HepG2 (cell line): Measurements from ENCODE around the gene MTMR4. TPM values are rescaled to one million over a fixed set of nuclear protein-coding genes. Genes with fewer than 3 reads are reported as not detected.

Experiments used
- ATF7 ChIP-seq, 2 experiments: fragments of 450-650 bp in 1 of 2; sonication (generic) in 1 of 2; formaldehyde crosslinking in 1 of 2; IDR thresholded peaks; 2 replicates each; pipeline versions ENCODE4 v1.4.0 to v1.6.1; 2016 to 2020; ENCODE audit warnings: antibody characterized with exemption in 1 of 2, mild to moderate bottlenecking in 1 of 2, missing genetic modification reagents in 1 of 2
- CC2D1A ChIP-seq: sonication (generic); formaldehyde crosslinking; IDR thresholded peaks from 2 replicates; pipeline ENCODE4 v1.8.1; 2023; ENCODE audit warnings: mild to moderate bottlenecking, missing genetic modification reagents
- HHEX ChIP-seq: IDR thresholded peaks from 2 replicates; pipeline ENCODE4 v1.6.1; 2016; ENCODE audit warnings: control low read depth
- MXI1 ChIP-seq: IDR thresholded peaks from 3 replicates; pipeline ENCODE4 v1.6.1; 2012; ENCODE audit warnings: low read depth, low read length, inconsistent platforms, borderline replicate concordance
- PHB2 ChIP-seq: fragments of 450-650 bp; IDR thresholded peaks from 2 replicates; pipeline ENCODE4 v1.6.1; 2018; ENCODE audit not compliant: partially characterized antibody
- RXRA ChIP-seq: sonication (generic); formaldehyde crosslinking; IDR thresholded peaks from 2 replicates; pipeline ENCODE4 v1.5.1; 2020; ENCODE audit warnings: missing genetic modification reagents
- ZNF121 ChIP-seq: sonication (generic); formaldehyde crosslinking; IDR thresholded peaks from 2 replicates; pipeline ENCODE4 v1.5.0; 2020; ENCODE audit warnings: mild to moderate bottlenecking, missing genetic modification reagents
- ZNF232 ChIP-seq: sonication (generic); formaldehyde crosslinking; IDR thresholded peaks from 2 replicates; pipeline ENCODE4 v1.4.0; 2020; ENCODE audit warnings: missing genetic modification reagents, borderline replicate concordance
- ZNF619 ChIP-seq: sonication (generic); formaldehyde crosslinking; IDR thresholded peaks from 2 replicates; pipeline ENCODE4 v1.4.0; 2020; ENCODE audit warnings: mild to moderate bottlenecking, missing genetic modification reagents
- ZNF670 ChIP-seq: sonication (generic); formaldehyde crosslinking; IDR thresholded peaks from 2 replicates; pipeline ENCODE4 v1.8.0; 2022; ENCODE audit warnings: mild to moderate bottlenecking, missing genetic modification reagents, borderline replicate concordance
- ZNF674 ChIP-seq: sonication (generic); formaldehyde crosslinking; IDR thresholded peaks from 2 replicates; pipeline ENCODE4 v1.5.0; 2020; ENCODE audit warnings: low read depth, mild to moderate bottlenecking, missing genetic modification reagents
- ZNF839 ChIP-seq: sonication (generic); formaldehyde crosslinking; IDR thresholded peaks from 2 replicates; pipeline ENCODE4 v1.4.0; 2020; ENCODE audit warnings: missing genetic modification reagents, mild to moderate bottlenecking, borderline replicate concordance
- ZNF850 ChIP-seq: sonication (generic); formaldehyde crosslinking; conservative IDR thresholded peaks from 2 replicates; pipeline ENCODE4 v1.9.0; 2021; ENCODE audit warnings: mild to moderate bottlenecking, missing genetic modification reagents
- polyA plus RNA-seq, 8 experiments: library from polyadenylated mRNA; depleted of rRNA in 3 of 8; stranded (reverse) in 7 of 8; unstranded in 1 of 8; fragments of >200 nt; fragmentation: Illumina TruSeq in 4 of 8; extraction: Trizol in 4 of 8; gene quantifications; 2 replicates each; pipeline versions ENCODE4 v1.2.1 to v1.2.3, GENCODE V29; 2011 to 2016; ENCODE audit warnings: low read depth in 4 of 8, missing spikeins in 1 of 8, mixed read lengths in 1 of 8; ENCODE audit not compliant: insufficient read depth in 1 of 8
- total RNA-seq, 5 experiments: library from RNA; depleted of rRNA; stranded (reverse); fragments of >200 nt; fragmentation: Illumina TruSeq; extraction: Trizol; gene quantifications; 2 replicates each; pipeline ENCODE4 v1.2.3, GENCODE V29; 2016; ENCODE audit warnings: low read depth in 1 of 5
- TF ChIP-seq, protein P1 (sequence below): sonication (generic); formaldehyde crosslinking; IDR thresholded peaks from 2 replicates; pipeline ENCODE4 v1.5.1; 2020; ENCODE audit warnings: mild to moderate bottlenecking, missing genetic modification reagents, moderate library complexity
- TF ChIP-seq, protein P2 (sequence below): sonication (generic); formaldehyde crosslinking; IDR thresholded peaks from 2 replicates; pipeline ENCODE4 v1.5.0; 2020; ENCODE audit warnings: mild to moderate bottlenecking, missing genetic modification reagents, borderline replicate concordance
- TF ChIP-seq, protein P3 (sequence below): sonication (generic); formaldehyde crosslinking; IDR thresholded peaks from 2 replicates; pipeline ENCODE4 v1.5.0; 2020; ENCODE audit warnings: mild to moderate bottlenecking, missing genetic modification reagents
- TF ChIP-seq, protein P4 (sequence below): sonication (generic); formaldehyde crosslinking; IDR thresholded peaks from 2 replicates; pipeline ENCODE4 v1.8.0; 2022; ENCODE audit warnings: mild to moderate bottlenecking, missing genetic modification reagents

MTMR4 gene
- total and polyA plus RNA-seq, 2 of the 13 experiments (the other 11 are each of a cell fraction or from before 2014, with no cell fraction given): 62.5 to 65.1 TPM

DNA sequence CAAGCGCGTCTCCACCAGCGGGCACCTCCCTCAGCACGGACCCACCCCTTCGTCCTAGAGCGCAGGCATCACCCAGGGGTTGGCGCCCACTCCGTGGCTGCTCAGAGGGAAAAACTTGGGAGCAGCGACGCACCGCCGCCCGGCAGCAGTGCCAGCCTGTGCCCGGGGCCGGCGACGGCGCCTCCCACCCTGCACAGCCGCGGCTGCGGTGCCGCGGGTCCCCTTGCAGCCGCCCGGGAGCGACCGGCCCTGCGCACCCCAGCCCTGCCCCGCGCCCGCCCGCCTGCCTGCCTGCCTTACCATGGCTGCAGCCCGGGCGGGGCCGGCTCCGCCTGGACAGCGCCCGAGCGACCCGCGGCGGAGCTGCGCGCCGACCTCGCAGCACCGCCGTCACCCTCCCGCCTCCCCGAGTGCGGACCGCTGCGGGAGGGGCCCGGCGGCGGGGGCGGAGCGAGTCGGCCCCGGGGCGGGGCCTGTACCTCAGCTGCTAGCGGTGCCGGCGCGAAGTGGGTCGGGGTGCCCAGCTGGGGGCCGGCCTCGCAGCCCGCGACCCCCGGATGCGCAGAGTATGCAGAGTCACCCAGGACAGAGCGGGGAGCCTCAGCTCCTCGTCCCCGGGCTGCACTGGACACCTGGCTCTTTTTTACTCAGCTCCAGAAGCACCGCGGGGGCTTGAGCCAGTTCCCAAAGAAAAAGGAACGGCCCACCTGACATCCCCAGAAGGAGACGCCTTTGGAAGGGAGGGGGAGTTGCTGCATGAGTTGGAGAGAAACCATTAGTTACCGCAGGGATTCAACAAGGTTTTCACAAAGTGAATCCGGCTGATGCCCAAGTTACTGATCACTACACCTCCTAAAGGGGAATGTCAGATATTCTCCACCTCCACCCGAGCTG, 17.5 kb upstream of the MTMR4 start (continued):
- TF ChIP-seq, protein P1, sequence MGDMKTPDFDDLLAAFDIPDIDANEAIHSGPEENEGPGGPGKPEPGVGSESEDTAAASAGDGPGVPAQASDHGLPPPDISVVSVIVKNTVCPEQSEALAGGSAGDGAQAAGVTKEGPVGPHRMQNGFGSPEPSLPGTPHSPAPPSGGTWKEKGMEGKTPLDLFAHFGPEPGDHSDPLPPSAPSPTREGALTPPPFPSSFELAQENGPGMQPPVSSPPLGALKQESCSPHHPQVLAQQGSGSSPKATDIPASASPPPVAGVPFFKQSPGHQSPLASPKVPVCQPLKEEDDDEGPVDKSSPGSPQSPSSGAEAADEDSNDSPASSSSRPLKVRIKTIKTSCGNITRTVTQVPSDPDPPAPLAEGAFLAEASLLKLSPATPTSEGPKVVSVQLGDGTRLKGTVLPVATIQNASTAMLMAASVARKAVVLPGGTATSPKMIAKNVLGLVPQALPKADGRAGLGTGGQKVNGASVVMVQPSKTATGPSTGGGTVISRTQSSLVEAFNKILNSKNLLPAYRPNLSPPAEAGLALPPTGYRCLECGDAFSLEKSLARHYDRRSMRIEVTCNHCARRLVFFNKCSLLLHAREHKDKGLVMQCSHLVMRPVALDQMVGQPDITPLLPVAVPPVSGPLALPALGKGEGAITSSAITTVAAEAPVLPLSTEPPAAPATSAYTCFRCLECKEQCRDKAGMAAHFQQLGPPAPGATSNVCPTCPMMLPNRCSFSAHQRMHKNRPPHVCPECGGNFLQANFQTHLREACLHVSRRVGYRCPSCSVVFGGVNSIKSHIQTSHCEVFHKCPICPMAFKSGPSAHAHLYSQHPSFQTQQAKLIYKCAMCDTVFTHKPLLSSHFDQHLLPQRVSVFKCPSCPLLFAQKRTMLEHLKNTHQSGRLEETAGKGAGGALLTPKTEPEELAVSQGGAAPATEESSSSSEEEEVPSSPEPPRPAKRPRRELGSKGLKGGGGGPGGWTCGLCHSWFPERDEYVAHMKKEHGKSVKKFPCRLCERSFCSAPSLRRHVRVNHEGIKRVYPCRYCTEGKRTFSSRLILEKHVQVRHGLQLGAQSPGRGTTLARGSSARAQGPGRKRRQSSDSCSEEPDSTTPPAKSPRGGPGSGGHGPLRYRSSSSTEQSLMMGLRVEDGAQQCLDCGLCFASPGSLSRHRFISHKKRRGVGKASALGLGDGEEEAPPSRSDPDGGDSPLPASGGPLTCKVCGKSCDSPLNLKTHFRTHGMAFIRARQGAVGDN: 0 out of 2 replicates have a peak, but pooled peaks have one; percentile 8
- TF ChIP-seq CC2D1A (no peak), ZNF232 (no peak), ZNF850 (CRISPR knock-in tag) (no peak), PHB2 (no peak), HHEX (CRISPR knock-in tag) (no peak), ZNF839 (CRISPR knock-in tag) (no peak), MXI1 (peak; percentile 17; the same call in 1 of the 3 replicates), ZNF121 (no peak), RXRA (CRISPR knock-in tag) (no peak), ZNF670 (no peak), ZNF674 (CRISPR knock-in tag) (0 out of 2 replicates have a peak, but pooled peaks have one; percentile 42), ATF7 (IDR thresholded peaks at IDR 0.05) (no peak), ATF7 (CRISPR knock-in tag; IDR thresholded peaks at IDR 0.05) (no peak), ZNF619 (CRISPR knock-in tag) (no peak)
- TF ChIP-seq, protein P2, sequence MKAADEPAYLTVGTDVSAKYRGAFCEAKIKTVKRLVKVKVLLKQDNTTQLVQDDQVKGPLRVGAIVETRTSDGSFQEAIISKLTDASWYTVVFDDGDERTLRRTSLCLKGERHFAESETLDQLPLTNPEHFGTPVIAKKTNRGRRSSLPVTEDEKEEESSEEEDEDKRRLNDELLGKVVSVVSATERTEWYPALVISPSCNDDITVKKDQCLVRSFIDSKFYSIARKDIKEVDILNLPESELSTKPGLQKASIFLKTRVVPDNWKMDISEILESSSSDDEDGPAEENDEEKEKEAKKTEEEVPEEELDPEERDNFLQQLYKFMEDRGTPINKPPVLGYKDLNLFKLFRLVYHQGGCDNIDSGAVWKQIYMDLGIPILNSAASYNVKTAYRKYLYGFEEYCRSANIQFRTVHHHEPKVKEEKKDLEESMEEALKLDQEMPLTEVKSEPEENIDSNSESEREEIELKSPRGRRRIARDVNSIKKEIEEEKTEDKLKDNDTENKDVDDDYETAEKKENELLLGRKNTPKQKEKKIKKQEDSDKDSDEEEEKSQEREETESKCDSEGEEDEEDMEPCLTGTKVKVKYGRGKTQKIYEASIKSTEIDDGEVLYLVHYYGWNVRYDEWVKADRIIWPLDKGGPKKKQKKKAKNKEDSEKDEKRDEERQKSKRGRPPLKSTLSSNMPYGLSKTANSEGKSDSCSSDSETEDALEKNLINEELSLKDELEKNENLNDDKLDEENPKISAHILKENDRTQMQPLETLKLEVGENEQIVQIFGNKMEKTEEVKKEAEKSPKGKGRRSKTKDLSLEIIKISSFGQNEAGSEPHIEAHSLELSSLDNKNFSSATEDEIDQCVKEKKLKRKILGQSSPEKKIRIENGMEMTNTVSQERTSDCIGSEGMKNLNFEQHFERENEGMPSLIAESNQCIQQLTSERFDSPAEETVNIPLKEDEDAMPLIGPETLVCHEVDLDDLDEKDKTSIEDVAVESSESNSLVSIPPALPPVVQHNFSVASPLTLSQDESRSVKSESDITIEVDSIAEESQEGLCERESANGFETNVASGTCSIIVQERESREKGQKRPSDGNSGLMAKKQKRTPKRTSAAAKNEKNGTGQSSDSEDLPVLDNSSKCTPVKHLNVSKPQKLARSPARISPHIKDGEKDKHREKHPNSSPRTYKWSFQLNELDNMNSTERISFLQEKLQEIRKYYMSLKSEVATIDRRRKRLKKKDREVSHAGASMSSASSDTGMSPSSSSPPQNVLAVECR (CRISPR knock-in tag): 0 out of 2 replicates have a peak, but pooled peaks have one; percentile 14
- TF ChIP-seq, protein P3, sequence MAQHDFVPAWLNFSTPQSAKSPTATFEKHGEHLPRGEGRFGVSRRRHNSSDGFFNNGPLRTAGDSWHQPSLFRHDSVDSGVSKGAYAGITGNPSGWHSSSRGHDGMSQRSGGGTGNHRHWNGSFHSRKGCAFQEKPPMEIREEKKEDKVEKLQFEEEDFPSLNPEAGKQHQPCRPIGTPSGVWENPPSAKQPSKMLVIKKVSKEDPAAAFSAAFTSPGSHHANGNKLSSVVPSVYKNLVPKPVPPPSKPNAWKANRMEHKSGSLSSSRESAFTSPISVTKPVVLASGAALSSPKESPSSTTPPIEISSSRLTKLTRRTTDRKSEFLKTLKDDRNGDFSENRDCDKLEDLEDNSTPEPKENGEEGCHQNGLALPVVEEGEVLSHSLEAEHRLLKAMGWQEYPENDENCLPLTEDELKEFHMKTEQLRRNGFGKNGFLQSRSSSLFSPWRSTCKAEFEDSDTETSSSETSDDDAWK (CRISPR knock-in tag): no peak
- TF ChIP-seq, protein P4, sequence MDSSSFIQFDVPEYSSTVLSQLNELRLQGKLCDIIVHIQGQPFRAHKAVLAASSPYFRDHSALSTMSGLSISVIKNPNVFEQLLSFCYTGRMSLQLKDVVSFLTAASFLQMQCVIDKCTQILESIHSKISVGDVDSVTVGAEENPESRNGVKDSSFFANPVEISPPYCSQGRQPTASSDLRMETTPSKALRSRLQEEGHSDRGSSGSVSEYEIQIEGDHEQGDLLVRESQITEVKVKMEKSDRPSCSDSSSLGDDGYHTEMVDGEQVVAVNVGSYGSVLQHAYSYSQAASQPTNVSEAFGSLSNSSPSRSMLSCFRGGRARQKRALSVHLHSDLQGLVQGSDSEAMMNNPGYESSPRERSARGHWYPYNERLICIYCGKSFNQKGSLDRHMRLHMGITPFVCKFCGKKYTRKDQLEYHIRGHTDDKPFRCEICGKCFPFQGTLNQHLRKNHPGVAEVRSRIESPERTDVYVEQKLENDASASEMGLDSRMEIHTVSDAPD (CRISPR knock-in tag): no peak
